Kidney (tissue), 14 donors: ENCODE data around the gene DNAJB6. TPM values are rescaled to one million over a fixed set of nuclear protein-coding genes. Genes with fewer than 3 reads are reported as not detected.

ENCODE experiments used
- DNase-seq, 5 donors: peaks; one replicate each; pipeline ENCODE4 v3.0.0-alpha.2; 2013 to 2020
- FAIRE-seq: peaks from 2 replicates; lab custom pipeline; 2012; peaks lifted over from hg19 to GRCh38; lab: Jason Lieb, UNC
- H3K27ac ChIP-seq, 2 donors: one replicate each; pipeline ENCODE4 v1.7.0; 2013; ENCODE audit warnings: low read depth in 2 of 2, low read length in 2 of 2, inconsistent platforms in 1 of 2
- H3K27me3 ChIP-seq: one replicate; pipeline ENCODE4 v1.7.1; 2013; ENCODE audit warnings: low read length, inconsistent platforms; ENCODE audit not compliant: control insufficient read depth, insufficient read depth
- H3K36me3 ChIP-seq, 3 donors: one replicate each; pipeline versions ENCODE4 v1.7.0 to v1.7.1; 2013; ENCODE audit warnings: low read length in 3 of 3, control low read depth in 1 of 3, inconsistent platforms in 1 of 3; ENCODE audit not compliant: insufficient read depth in 3 of 3, control insufficient read depth in 2 of 3
- H3K4me1 ChIP-seq, 3 donors: one replicate each; pipeline versions ENCODE4 v1.7.0 to v1.7.1; 2013; ENCODE audit warnings: low read length in 3 of 3, inconsistent platforms in 1 of 3, low read depth in 1 of 3; ENCODE audit not compliant: control insufficient read depth in 2 of 3, insufficient read depth in 2 of 3
- H3K4me3 ChIP-seq, 3 donors: one replicate each; pipeline versions ENCODE4 v1.7.0 to v1.8.1; 2013; ENCODE audit warnings: low read length in 3 of 3, control low read depth in 1 of 3, inconsistent platforms in 1 of 3
- H3K9ac ChIP-seq, 3 donors: one replicate each; pipeline versions ENCODE4 v1.7.0 to v1.7.1; 2013; ENCODE audit warnings: low read length in 3 of 3, control low read depth in 1 of 3, inconsistent platforms in 1 of 3
- H3K9me3 ChIP-seq, 3 donors: one replicate each; pipeline versions ENCODE4 v1.7.0 to v1.7.1; 2013; ENCODE audit warnings: low read length in 3 of 3, control low read depth in 1 of 3, inconsistent platforms in 1 of 3; ENCODE audit not compliant: control insufficient read depth in 2 of 3, insufficient read depth in 1 of 3
- CTCF ChIP-seq: IDR thresholded peaks from 3 replicates; pipeline ENCODE4 v1.5.1; 2012; ENCODE audit warnings: mild to moderate bottlenecking, moderate library complexity, borderline replicate concordance; ENCODE audit not compliant: insufficient read depth; ENCODE audit errors: extremely low read depth
- intact Hi-C: fragments of 100-400 bp; cut with DNase I; formaldehyde crosslinking; loops from one replicate; pipeline ENCODE4 v1.11.1; 2022
- polyA plus RNA-seq: library from polyadenylated mRNA; stranded (reverse); fragments of 350-450 nt; fragmentation: Illumina TruSeq; extraction: RNeasy Lipid Tissue Mini Kit (QIAGEN cat#74804); gene quantifications from one replicate; pipeline ENCODE4 v1.2.3, GENCODE V29; 2014; ENCODE audit warnings: low read depth, low replicate concordance; ENCODE audit not compliant: insufficient read depth
- total RNA-seq: library from RNA; stranded (reverse); fragmentation: NEBNext Ultra II Directional; extraction: Animal tissue kit (Norgen Biotek cat#: 25700); gene quantifications from one replicate; pipeline ENCODE4 v1.2.1, GENCODE V29; 2021
- donor health status: control.
- donor health status: control.
- donor health status: control.
- donor health status: control.
- donor health status: control.
- donor health status: DM: yes; HTN: yes; CAD: no.
- donor health status: Normal renal cell carcinoma (clear cell type).

Gene DNAJB6
- total and polyA plus RNA-seq, 2 donors from 2014 or later, result 74.5 to 86.8 TPM

GRCh38 chr7:157458254-157458633, 121.4 kb downstream of the DNAJB6 start:
- peak in 1 of 5 donors; percentile 31 for DNase-seq
- Histone ChIP-seq H3K4me1 (no peaks in the 10 kb centered on the region), H3K9me3 (no peaks in the 10 kb centered on the region), H3K36me3 (no peaks in the 10 kb centered on the region), H3K27me3 (no peaks in the 10 kb centered on the region), H3K27ac (no peak overlapping the region), H3K4me3 (no peak overlapping the region), H3K9ac (no peak overlapping the region)
- FAIRE-seq, result no peak
- TF ChIP-seq CTCF, result no peak
- intact Hi-C loops, result no loop called here

- Histone ChIP-seq H3K4me3 (no peak overlapping the region), H3K27ac (no peak overlapping the region), H3K4me1 (no peaks in the 10 kb centered on the region), H3K9ac (no peak overlapping the region), H3K36me3 (no peaks in the 10 kb centered on the region), H3K9me3 (no peaks in the 10 kb centered on the region), H3K27me3 (no peaks in the 10 kb centered on the region)
- no peak for TF ChIP-seq CTCF
- intact Hi-C loops, result no loop called here
- DNase-seq (peak in 1 of 5 donors; percentile 26), FAIRE-seq (no peak)
Measured at GRCh38 chr7:157459966-157460365, 123.2 kb downstream of the DNAJB6 start.

- DNase-seq, result peak in 1 of 5 donors; percentile 13
Measured at GRCh38 chr7:157460721-157461120, 123.9 kb downstream of the DNAJB6 start.

More at GRCh38 chr7:157460721-157461120, 123.9 kb downstream of the DNAJB6 start:
- no peaks in the 10 kb centered on the region for H3K9me3 ChIP-seq
- TF ChIP-seq CTCF, result no peak
- no peaks in the 10 kb centered on the region for H3K4me1 ChIP-seq
- no peaks in the 10 kb centered on the region for H3K36me3 ChIP-seq
- no peak overlapping the region for H3K27ac ChIP-seq
- H3K27me3 ChIP-seq, result no peaks in the 10 kb centered on the region
- no peak overlapping the region for H3K9ac ChIP-seq
- intact Hi-C loops, result no loop called here
- FAIRE-seq, result no peak
- no peak overlapping the region for H3K4me3 ChIP-seq
